Activated naive CD8-positive, alpha-beta T cell treated with anti-CD3 and anti-CD28 coated beads, Interleukin-2, amount 50 U/mL, for 16 hours (primary cell): ENCODE results near the gene FLVCR1.
"Not testable (repeated sequence)": the region's sequence is repeated elsewhere in the genome, so short reads cannot be mapped to it uniquely, and the experiment has no call there.

Source experiments
- DNase-seq: peaks from one replicate; pipeline ENCODE4 v3.0.0-alpha.2; 2020; ENCODE audit warnings: low read depth, low spot score

FLVCR1 gene

DNA sequence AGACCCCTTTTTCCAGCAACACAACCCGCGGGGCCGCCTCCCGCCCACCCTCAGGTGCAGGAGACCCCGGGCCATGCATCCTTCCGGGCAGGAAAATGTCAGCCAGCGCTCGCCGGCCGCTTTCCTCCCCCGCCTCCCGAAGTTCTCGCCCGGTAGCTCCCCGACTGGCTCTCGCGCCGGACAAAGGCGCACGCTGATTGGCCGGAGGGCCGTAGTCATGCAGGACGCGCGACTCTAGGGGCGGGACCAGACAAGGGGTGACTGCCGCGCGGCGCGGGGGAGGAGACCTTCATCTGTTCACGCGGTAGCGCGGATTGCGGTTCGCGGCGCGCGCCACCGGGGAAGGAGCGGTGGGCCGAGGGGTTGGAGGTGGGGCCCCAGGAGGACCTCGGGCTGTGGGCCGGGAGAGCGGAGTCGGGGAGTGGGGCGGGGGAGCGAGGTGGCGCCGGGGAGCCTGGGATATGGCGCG lies at the start of gene FLVCR1:
FLVCR1 (plus strand) TSS at position 284 of the 469 bp plus-strand sequence; CDS start at position 462, 178 bp downstream.
- peak; percentile 86 for DNase-seq

DNA sequence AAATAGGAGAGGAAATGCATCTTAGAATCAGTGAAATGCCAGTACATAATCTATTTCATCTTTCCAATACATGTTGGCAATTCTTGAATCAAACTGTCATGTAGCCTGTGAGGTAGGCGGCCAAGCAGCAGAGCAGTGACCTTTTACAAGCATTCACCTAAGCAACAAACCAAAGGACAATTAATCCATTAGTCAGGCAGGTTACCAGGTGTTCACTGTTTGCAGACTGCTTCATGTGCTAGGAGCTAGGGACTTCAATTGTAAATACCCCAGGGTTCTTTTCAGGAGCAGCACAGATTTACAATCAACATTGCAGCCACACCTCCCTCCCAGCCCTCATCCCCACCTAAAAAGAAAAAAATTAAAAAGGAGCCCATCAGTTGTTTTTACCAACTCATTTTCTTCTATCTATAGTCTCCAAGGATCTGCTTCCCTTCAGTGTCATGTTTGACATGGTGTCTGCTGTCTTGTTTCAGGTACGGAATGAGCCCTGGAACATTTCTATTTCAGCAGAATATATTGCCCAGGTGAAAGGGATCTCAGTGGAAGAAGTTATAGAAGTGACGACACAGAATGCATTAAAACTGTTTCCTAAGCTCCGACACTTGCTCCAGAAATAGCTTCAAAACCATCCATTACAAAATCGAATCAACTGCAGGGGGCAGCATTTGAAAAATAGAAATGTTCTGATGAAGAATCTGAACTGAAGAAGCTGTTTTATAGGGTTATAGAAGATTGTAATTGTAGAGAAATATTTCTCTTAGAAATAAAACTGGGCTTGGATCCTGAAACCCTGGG lies 43.3 kb upstream of the FLVCR1 start:
- DNase-seq, result no peak

DNA sequence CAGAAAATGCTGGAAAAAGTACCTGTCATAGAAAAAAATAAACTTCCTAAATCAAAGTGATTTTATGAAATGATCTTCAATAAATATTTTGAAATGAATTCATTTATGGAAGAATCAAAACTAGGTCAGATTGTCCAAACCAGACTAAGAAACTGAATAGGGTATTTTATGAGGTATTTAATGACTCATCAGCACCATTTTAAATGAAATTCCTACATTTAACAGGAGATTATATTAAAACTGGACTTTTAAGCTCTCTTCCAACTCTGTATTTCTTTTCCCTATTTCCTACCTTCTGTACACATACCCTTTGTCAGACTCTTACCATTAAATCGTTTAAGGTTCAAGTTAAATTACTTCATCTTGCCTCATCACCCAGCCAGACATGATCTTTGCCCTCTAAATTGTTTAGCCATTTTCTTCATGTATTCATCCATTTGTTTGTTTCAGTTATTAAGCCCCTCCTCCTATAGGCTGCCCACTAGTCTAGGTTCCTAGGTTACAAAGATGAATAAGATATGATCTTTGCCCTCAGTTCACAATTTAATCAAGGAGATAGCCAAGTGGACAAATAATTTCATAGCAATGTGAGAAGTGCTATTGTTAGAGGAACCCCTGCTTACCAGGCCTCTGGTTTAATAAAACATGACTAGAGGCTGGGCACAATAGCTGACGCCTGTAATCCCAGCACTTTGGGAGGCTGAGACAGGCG lies 41.4 kb upstream of the FLVCR1 start:
- DNase-seq, result no peak

DNA sequence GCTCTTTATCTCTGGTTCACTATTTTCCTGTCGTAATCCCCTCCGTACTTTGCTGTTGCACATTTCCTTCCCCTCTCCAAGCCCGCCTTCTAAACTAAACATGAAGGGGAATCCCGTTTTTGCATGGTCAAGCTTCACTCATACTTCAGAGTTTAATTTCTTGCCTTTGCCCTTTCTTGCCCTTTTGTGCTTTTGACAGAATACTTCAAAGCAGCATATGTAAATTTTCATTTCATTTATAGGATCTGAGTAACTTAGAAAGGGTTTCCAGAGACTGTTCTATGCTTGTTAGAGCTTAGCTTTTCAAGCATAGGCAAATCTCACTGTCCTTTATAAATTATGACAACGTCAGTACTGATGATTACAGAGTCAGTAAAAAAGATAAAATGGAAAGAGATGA lies 38.3 kb upstream of the FLVCR1 start:
- no peak for DNase-seq

DNA sequence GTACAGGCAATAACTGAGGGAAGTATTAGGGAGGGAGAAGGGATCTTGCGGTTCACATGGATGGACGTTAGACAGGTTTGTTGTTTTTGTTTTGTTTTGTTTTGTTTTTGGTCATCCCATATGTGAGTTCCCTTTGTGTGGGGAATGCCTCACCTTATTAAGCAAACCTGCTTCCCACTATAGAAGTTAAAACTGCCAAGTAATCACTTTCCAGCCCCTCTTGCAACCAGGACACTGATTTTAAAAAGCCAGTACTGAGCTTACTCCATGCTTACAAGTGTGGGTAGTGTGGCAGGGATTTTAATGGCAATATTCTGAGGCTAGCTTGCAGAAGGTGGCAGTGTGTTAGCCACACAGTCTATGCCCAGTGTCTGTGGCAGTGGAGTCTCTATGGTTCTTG lies 37.1 kb upstream of the FLVCR1 start:
- DNase-seq, result no peak

DNA sequence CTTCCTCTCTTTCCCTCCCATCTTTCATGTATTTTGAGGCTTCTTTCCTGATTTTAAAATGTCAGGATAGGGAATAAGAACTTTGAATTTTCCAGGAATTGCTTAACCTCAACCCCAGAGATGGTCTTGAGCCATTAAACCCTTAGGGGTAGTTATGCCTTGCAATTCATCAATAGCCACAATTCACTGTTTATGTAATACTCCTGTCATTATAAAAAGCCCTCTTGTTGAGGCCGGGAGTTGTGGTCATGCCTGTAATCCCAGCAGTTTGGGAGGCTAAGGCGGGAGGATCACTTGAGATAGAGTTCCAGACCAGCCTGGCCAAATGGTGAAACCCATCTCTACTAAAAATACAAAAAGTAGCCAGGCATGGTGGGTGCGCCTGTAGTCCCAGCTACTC lies 35.1 kb upstream of the FLVCR1 start:
- no peak for DNase-seq

DNA sequence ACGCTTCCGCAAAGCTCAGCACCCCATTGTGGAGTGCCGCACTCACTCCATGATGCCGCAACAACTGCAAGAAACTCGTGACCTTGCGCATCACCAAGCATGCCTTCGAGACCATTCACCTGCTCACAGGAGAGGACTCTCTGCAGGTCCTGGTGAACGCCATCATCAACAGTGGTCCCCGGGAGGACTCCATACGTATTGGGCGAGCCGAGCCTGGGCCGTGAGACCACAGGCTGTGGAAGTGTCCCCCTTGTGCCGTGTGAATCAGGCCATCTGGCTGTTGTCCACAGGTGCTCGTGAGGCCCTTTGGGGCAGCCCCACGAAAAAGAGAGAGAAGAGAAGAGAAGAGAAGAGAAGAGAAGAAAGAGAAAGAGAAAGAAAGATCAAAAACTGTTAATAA lies 33.9 kb upstream of the FLVCR1 start:
- DNase-seq, result no peak

DNA sequence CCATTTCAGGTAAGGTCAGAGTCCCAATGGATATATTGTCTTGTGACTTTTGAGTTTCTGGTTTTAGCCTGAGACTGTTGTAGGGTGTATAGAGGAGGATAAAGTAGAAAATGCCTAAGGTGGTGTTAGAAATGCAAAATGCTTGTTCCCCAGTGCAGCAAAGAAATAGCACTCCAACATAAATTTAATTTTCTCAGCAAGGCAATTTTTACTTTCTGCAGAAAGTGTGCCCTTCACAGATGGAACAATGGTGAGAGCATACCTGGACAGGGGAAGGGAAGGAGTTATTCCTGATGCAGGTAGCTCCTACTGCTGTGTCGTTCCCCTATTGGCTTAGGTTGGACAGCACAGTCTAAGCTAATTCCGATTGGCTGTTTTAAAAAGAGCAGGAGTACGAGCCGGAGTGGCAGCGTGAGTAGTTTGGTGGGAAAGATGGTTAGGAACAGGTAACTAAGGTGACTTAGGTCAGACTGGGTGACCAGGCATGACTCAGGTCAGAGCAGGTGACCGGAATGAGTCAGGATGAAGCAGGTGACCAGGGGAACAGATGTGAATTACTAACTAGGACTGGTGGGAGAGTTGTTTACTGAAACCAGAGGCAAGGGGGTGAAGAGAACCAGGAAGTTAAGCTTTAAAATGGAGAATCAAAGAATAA lies 32.1 kb upstream of the FLVCR1 start:
- no peak for DNase-seq

DNA sequence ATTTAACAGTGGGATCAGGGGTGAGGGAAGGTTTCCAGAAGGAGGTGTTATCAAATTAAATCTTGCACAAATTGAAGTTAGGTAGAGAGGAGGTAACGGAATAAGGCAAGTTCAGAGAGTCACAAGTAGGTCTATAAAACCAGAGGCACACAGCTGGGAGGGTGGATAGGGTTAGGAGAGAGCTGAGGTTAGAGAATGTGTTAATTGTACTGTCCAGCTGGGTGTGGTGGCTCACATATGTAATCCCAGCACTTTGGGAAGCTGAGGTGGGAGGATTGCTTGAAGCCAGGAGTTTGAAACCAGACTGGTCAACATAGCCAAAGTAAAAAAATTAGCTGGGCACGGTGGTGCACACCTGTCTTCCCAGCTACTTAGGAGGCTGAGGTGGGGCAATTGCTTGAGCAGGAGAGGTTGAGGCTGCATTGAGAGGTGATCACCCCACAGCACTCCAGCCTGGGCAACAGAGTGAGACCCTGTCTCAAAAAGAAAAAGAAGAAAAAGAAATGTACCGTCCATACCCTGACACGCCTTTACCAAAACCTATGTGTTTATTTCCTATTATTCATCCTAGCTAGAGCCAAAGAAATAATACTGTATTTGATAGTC lies 30.8 kb upstream of the FLVCR1 start:
- DNase-seq, result no peak

DNA sequence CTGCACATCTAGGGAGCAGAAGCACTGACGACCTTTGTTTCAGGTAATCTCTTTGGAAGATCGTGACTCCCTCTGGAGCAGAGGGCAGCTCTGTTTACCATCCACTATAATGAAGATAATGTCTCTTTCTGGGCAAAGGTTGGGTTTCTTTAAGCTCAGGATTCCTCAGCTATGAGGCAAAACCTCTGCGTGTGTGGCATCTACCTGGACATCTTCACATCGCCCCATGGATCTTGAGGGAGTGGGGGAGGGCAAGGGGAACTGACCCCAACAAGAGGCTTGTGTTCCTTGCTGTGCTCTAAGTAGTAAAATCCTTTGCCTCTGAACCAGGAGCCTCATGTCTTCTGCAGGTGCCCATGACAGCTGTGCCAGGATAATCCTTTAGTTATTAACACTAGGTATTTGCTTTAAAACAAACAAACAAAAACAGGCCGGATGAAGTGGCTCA lies 30.2 kb upstream of the FLVCR1 start:
- no peak for DNase-seq

DNA sequence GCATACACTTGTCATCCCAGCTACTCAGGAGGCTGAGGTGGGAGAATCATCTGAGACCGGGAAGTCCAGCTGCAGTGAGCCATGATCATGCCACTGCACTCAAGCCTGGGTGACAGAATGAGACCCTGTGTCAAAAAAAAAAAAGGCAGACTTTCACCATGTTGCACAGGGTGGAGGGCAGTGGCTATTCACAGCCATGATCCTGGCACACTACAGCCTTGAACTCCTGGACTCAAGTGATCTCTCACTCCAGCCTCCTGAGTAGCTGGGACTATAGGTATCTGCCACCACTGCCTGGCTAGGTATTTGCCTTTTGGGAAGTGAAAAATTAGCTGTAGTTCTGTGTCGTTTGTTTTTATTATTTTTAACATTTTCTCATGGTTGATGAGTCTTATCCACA lies 29.7 kb upstream of the FLVCR1 start:
- DNase-seq, result no peak

DNA sequence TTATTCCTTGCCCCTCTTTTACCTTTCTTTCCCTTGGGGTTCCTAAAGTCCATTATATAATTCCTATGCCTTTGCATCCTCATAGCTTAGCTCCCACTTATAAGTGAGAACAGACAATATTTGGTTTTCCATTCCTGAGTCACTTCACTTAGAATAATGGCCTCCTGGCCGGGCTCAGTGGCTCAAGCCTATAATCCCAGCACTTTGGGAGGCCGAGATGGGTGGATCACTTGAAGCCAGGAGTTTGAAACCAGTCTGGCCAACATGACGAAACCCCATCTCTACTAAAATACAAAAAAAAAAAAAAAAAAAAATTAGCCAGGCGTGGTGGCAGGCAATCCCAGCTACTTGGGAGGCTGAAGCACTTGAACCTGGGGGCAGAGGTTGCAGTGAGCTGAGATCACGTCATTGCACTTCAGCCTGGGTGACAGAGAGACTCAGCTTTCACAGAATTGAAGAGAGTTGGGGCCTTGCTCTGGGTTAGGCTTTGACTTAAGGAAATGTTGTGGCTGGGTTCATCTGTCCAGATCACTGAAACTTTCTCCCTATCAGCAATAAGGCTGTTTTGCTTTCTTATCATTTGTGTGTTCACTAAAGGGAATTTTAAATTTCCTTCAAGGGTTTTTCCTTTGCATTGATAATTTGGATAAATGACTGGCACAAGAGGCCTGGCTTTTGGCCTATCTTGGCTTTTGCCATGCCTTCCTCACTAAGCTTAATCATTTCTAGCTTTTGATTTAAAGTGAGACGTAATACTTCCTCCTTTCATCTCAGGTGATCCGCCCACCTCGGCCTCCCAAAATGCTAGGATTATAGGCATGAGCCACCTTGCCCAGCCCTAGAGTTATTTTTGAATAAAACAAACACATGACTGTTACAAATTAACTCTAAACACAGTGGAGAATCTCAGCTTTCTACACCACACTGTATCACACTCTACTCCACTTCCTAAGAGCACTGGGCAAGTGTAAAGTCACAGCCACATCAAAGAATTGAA lies 24.6 kb upstream of the FLVCR1 start:
- not testable (repeated sequence) for DNase-seq

DNA sequence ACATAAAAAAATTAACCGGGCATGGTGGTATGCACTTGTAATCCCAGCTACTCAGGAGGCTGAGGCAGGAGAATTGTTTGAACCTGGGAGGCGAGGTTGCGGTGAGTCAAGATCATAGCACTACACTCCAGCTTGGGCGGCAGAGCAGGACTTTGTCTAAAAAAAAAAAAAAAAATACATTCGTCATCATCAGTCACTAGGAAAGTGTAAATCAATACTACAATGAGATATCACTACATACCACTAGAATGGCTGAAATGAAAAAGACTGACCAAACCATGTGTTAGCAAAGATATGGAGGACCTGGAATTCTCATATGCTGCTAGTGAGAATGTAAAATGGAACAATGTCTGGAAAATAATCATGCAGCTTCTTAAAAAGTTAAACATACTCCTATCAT lies 19.9 kb upstream of the FLVCR1 start:
- no peak for DNase-seq

DNA sequence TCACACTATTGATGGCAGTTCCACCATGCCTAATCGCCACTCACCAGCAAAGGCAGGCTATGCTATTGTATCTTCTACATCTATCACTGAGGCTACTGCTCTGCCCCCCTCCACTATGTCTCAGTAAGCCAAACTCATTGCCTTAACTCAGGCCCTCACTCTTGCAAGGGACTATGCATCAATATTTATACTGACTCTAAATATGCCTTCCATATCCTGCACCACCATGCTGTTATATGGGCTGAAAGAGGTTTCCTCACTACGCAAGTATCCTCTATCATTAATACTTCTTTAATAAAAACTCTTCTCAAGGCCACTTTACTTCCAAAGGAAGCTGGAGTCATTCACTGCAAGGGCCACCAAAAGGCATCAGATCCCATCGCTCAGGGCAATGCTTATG lies 13.6 kb upstream of the FLVCR1 start:
- not testable (repeated sequence) for DNase-seq

DNA sequence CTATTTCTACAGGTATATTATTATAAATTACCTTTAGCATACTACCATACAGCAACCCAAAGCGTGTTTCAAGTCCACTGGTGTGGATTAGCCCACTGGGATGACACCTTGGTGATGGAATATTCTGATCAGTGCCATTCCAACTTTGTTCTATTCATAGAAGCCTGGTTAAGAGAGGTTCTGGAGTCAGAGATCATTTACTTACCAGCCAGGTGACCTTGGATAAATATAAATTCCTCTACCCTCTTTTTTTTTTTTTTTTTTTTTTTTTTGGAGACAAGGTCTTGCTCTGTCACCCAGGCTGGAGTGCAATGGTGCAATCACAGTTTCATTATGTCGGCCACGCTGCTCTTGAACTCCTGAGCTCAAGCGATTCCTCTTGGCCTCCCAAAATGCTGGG lies 10.5 kb upstream of the FLVCR1 start, which contains the start of gene SPATA45:
SPATA45 (minus strand) TSS at position 101 of the 400 bp plus-strand sequence. CDS start 11,500 bp downstream, outside the sequence.
- no peak for DNase-seq

DNA sequence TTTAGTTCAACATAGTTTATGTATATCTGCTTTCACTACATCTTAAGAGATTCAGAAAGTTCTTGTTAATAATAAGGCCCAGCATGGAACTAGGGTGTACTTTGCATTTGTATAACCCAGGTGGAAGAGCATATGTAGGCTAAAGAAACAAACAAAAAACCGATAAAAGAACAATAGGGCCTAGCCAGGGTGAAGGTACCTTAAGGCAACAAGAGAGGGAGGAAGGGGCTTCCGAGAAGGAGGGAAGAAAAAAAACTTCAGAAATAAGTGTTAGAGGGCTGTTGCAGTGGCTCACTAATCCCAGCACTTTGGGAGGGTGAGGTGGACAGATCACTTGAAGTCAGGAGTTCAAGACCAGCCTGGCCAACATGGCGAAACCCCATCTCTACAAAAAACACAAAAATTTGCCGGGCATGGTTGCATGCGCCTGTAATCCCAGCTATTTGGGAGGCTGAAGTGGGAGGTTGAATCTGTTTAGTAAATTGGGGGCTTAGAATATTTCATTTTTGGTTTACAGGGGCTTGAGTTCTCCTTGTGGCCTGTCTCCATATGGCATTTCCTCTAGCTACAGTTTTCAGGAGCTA lies 5.9 kb upstream of the FLVCR1 start:
- no peak for DNase-seq

DNA sequence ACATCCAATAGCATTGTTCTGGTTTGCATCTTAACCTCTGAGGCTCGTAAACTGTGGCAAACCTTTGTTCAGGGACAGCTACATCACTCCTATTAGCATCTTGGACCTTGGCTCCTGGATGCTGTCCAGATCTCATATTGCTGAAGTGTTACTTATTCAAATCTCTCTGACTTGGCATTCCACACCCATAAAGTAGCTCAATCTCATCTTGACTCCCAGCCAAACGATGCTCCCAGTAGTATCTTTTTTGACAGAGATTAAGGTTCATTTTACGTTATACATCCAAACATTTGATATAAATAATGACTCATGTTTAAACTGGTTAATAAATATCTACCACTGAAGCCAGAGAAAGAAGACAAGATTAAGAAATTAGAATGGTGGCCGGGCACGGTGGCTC lies 4.4 kb upstream of the FLVCR1 start:
- no peak for DNase-seq

DNA sequence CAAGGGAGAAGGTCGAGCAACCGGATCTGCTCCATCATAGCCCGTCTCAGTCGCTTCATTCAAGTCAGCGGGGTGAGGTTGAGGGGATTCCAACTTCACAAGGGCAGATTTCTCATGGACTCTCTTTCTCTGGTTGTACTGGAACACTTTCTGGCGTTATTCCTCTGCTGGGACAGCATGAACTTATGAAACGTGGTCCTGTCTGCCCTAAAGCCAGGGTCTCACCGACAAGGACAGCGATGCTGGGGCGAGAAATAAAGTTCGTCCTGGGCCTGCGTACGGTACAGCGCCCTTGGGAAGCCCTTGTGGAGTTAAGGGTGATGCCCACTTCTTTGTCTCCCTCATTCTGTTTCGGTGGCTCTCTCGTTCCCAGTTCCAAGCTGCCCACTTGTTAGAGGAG lies 1.3 kb upstream of the FLVCR1 start:
- DNase-seq, result no peak

DNA sequence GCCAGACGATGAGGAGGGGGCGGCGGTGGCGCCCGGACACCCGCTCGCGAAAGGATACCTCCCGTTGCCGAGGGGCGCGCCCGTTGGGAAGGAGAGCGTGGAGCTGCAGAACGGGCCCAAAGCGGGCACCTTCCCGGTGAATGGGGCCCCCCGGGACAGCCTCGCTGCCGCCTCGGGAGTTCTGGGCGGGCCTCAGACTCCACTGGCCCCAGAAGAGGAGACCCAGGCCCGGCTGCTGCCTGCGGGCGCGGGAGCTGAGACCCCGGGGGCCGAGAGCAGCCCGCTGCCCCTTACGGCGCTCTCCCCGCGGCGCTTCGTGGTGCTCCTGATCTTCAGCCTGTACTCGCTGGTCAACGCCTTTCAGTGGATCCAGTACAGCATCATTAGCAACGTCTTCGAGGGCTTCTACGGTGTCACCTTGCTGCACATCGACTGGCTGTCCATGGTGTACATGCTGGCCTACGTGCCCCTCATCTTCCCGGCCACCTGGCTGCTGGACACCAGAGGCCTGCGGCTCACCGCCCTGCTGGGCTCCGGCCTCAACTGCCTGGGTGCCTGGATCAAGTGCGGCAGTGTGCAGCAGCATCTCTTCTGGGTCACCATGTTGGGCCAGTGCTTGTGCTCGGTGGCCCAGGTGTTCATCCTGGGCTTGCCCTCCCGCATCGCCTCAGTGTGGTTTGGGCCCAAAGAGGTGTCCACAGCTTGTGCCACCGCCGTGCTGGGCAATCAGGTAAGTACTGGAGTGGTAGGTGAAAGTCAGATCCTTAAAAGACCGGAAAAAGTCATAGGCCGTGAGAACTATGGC lies 588 bp downstream of the FLVCR1 start:
- no peak for DNase-seq
